Measurements from ENCODE around the gene ZBTB20. TPM values are rescaled to one million over a fixed set of nuclear protein-coding genes. Genes with fewer than 3 reads are reported as not detected.

The ZBTB20 gene
- total and polyA plus RNA-seq, 7 donors, result under 0.01 to 113 (median 58.6) TPM

- H3K27me3 ChIP-seq, result no peaks in the 10 kb centered on the region
- H3K4me3 ChIP-seq, result no peak overlapping the region
- H3K36me3 ChIP-seq, result no peaks in the 10 kb centered on the region
- no peaks in the 10 kb centered on the region for H3K4me1 ChIP-seq
- intact Hi-C loops (cut with DNase I), result no loop called here
- DNase-seq, result no peak
- WGBS, 2 donors, result 94 to 96% methylated on average over 2 of the region's 2 CpGs
- TF ChIP-seq CTCF (IDR thresholded peaks at IDR 0.05), result no peak
- no peak for TF ChIP-seq POLR2AphosphoS5 (IDR thresholded peaks at IDR 0.05)
- TF ChIP-seq EP300 (IDR thresholded peaks at IDR 0.05), result no peak
- no peaks in the 10 kb centered on the region for H3K9me3 ChIP-seq
- no peak overlapping the region for H3K27ac ChIP-seq
Observed at GRCh38 chr3:114466251-114466650, 680.8 kb downstream of the ZBTB20 start.

GRCh38 chr3:114464548-114464947, 682.5 kb downstream of the ZBTB20 start:
- no peaks in the 10 kb centered on the region for H3K9me3 ChIP-seq
- H3K36me3 ChIP-seq, result no peaks in the 10 kb centered on the region
- H3K27ac ChIP-seq, result no peak overlapping the region
- intact Hi-C loops (cut with DNase I), result no loop called here
- no peak overlapping the region for H3K4me3 ChIP-seq
- no peak for DNase-seq
- H3K4me1 ChIP-seq, result no peaks in the 10 kb centered on the region
- no peak for TF ChIP-seq EP300 (IDR thresholded peaks at IDR 0.05)
- no peak for TF ChIP-seq POLR2A (IDR thresholded peaks at IDR 0.05)
- TF ChIP-seq CTCF (IDR thresholded peaks at IDR 0.05), result no peak
- no peak for TF ChIP-seq POLR2AphosphoS5 (IDR thresholded peaks at IDR 0.05)
- H3K27me3 ChIP-seq, result no peaks in the 10 kb centered on the region

GRCh38 chr3:114462750-114463149, 684.3 kb downstream of the ZBTB20 start:
- Histone ChIP-seq H3K27ac (no peak overlapping the region), H3K36me3 (no peaks in the 10 kb centered on the region), H3K4me1 (peaks cover 0 to 5% (median 0%) of the 10 kb centered on the region in 4 donors), H3K27me3 (no peaks in the 10 kb centered on the region), H3K9me3 (no peaks in the 10 kb centered on the region), H3K4me3 (no peak overlapping the region)
- TF ChIP-seq POLR2AphosphoS5 (IDR thresholded peaks at IDR 0.05) (no peak), POLR2A (IDR thresholded peaks at IDR 0.05) (no peak), CTCF (IDR thresholded peaks at IDR 0.05) (no peak), EP300 (IDR thresholded peaks at IDR 0.05) (no peak)
- intact Hi-C loops (cut with DNase I), result no loop called here
- peak; percentile 51 for DNase-seq
- WGBS, 2 donors, result 95 to 96% methylated on average over 3 of the region's 3 CpGs

- WGBS, 2 donors, result 87 to 89% methylated on average over 1 of the region's 1 CpG
- no peaks in the 10 kb centered on the region for H3K27me3 ChIP-seq
- peaks cover 0 to 10% (median 2%) of the 10 kb centered on the region in 4 donors for H3K4me1 ChIP-seq
- H3K9me3 ChIP-seq, result no peaks in the 10 kb centered on the region
- no peak for TF ChIP-seq EP300 (IDR thresholded peaks at IDR 0.05)
- no peak for TF ChIP-seq POLR2AphosphoS5 (IDR thresholded peaks at IDR 0.05)
- TF ChIP-seq POLR2A (IDR thresholded peaks at IDR 0.05), result no peak
- H3K4me3 ChIP-seq, result no peak overlapping the region
- no peaks in the 10 kb centered on the region for H3K36me3 ChIP-seq
- no peak for DNase-seq
- no peak overlapping the region for H3K27ac ChIP-seq
- intact Hi-C loops (cut with DNase I), result no loop called here
Observed at GRCh38 chr3:114460459-114460858, 686.6 kb downstream of the ZBTB20 start.

GRCh38 chr3:114456742-114457141, 690.3 kb downstream of the ZBTB20 start:
- intact Hi-C loops (cut with DNase I), result loop anchor here (10.0 kb wide), 1 partner anchor 118 kb away; no protein-coding TSS in a partner anchor
- Histone ChIP-seq H3K9me3 (no peaks in the 10 kb centered on the region), H3K27me3 (no peaks in the 10 kb centered on the region), H3K36me3 (no peaks in the 10 kb centered on the region), H3K27ac (no peak overlapping the region), H3K4me3 (no peak overlapping the region), H3K4me1 (peaks cover 0 to 34% (median 17%) of the 10 kb centered on the region in 4 donors)
- DNase-seq, result no peak
- TF ChIP-seq CTCF (IDR thresholded peaks at IDR 0.05) (no peak), EP300 (IDR thresholded peaks at IDR 0.05) (no peak), POLR2AphosphoS5 (IDR thresholded peaks at IDR 0.05) (no peak), POLR2A (IDR thresholded peaks at IDR 0.05) (no peak)
- 84% methylated on average over 4 of the region's 4 CpGs for WGBS, 2 donors
